Ovary (tissue), 3 donors: Measurements from ENCODE around the gene ATP5MG.
A peak's percentile ranks its signal among the peaks of the same experiment; 100 is the strongest.

Experiments
- CTCF ChIP-seq, 3 donors: fragments of 450-650 bp in 2 of 3; fragments of 200-600 bp in 1 of 3; IDR thresholded peaks; one replicate each; pipeline versions ENCODE4 v1.5.1 to v1.8.0; 2016 to 2022; ENCODE audit warnings: antibody characterized with exemption in 3 of 3, mild to moderate bottlenecking in 1 of 3
- EP300 ChIP-seq: sonication (generic); formaldehyde crosslinking; IDR thresholded peaks from one replicate; pipeline ENCODE4 v1.6.1; 2017; ENCODE audit warnings: antibody characterized with exemption
- POLR2A ChIP-seq: fragments of 450-650 bp; IDR thresholded peaks from one replicate; pipeline ENCODE4 v1.6.1; 2017; ENCODE audit warnings: antibody characterized with exemption, mild to moderate bottlenecking, moderate library complexity
- donor health status: DM: no; HTN: no; CAD: no.

GRCh38 chr11:118359295-118359958, 42.0 kb upstream of the ATP5MG start, which contains the start of gene UBE4A:
- TF ChIP-seq EP300, result no peak
- TF ChIP-seq CTCF (IDR thresholded peaks at IDR 0.05), result no peak
- peak; percentile 38 for TF ChIP-seq POLR2A
